ENCODE measurements around the gene SKIC3. TPM values are rescaled to one million over a fixed set of nuclear protein-coding genes. Genes with fewer than 3 reads are reported as not detected.
A peak's percentile ranks its signal among the peaks of the same experiment; 100 is the strongest.

Gene SKIC3
- total RNA-seq, 4 donors from 2014 or later: 59.6 to 110 (median 72.2) TPM

- no peaks in the 10 kb centered on the region for H3K4me1 ChIP-seq
- TF ChIP-seq EP300 (IDR thresholded peaks at IDR 0.05) (no peak), POLR2A (IDR thresholded peaks at IDR 0.05) (no peak), POLR2AphosphoS5 (IDR thresholded peaks at IDR 0.05) (no peak)
- TF ChIP-seq, protein P1, sequence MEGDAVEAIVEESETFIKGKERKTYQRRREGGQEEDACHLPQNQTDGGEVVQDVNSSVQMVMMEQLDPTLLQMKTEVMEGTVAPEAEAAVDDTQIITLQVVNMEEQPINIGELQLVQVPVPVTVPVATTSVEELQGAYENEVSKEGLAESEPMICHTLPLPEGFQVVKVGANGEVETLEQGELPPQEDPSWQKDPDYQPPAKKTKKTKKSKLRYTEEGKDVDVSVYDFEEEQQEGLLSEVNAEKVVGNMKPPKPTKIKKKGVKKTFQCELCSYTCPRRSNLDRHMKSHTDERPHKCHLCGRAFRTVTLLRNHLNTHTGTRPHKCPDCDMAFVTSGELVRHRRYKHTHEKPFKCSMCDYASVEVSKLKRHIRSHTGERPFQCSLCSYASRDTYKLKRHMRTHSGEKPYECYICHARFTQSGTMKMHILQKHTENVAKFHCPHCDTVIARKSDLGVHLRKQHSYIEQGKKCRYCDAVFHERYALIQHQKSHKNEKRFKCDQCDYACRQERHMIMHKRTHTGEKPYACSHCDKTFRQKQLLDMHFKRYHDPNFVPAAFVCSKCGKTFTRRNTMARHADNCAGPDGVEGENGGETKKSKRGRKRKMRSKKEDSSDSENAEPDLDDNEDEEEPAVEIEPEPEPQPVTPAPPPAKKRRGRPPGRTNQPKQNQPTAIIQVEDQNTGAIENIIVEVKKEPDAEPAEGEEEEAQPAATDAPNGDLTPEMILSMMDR (IDR thresholded peaks at IDR 0.05): no peak
- ATAC-seq: no peak
- H3K27ac ChIP-seq: no peak overlapping the region
- H3K27me3 ChIP-seq: no peaks in the 10 kb centered on the region
- H3K9me3 ChIP-seq: no peaks in the 10 kb centered on the region
- no peak overlapping the region for H3K4me3 ChIP-seq
- H3K36me3 ChIP-seq: peaks cover 0 to 29% of the 10 kb centered on the region in 2 donors
- WGBS, 2 donors (ENCODE audit: low coverage in 1 of 2): 72% methylated on average over 4 of the region's 4 CpGs
These were observed 9.7 kb upstream of the SKIC3 start for GRCh38 chr5:95564450-95564849.

GRCh38 chr5:95563367-95563766 is 8.6 kb upstream of the SKIC3 start:
- no peak for ATAC-seq
- TF ChIP-seq, protein P1 (IDR thresholded peaks at IDR 0.05): no peak
- TF ChIP-seq POLR2A (IDR thresholded peaks at IDR 0.05) (no peak), POLR2AphosphoS5 (IDR thresholded peaks at IDR 0.05) (no peak), EP300 (IDR thresholded peaks at IDR 0.05) (no peak)
- H3K4me1 ChIP-seq: no peaks in the 10 kb centered on the region
- no peak overlapping the region for H3K4me3 ChIP-seq
- H3K27me3 ChIP-seq: no peaks in the 10 kb centered on the region
- H3K36me3 ChIP-seq: peaks cover 0 to 18% of the 10 kb centered on the region in 2 donors
- 89% methylated on average over 5 of the region's 5 CpGs for WGBS, 2 donors (ENCODE audit: low coverage in 1 of 2)
- no peak overlapping the region for H3K27ac ChIP-seq
- H3K9me3 ChIP-seq: no peaks in the 10 kb centered on the region

- no peak for TF ChIP-seq EP300 (IDR thresholded peaks at IDR 0.05)
- no peak for TF ChIP-seq POLR2AphosphoS5 (IDR thresholded peaks at IDR 0.05)
- TF ChIP-seq, protein P1 (IDR thresholded peaks at IDR 0.05): no peak
- TF ChIP-seq POLR2A (IDR thresholded peaks at IDR 0.05): no peak
- Histone ChIP-seq H3K36me3 (peaks cover 0 to 7% of the 10 kb centered on the region in 2 donors), H3K27me3 (no peaks in the 10 kb centered on the region), H3K4me1 (no peaks in the 10 kb centered on the region), H3K27ac (no peak overlapping the region), H3K4me3 (no peak overlapping the region), H3K9me3 (no peaks in the 10 kb centered on the region)
- no peak for ATAC-seq
- WGBS, 2 donors (ENCODE audit: low coverage in 1 of 2): 91 to 100% methylated on average over 1 of the region's 1 CpG
These were observed 7.5 kb upstream of the SKIC3 start for GRCh38 chr5:95562282-95562681.

DNA sequence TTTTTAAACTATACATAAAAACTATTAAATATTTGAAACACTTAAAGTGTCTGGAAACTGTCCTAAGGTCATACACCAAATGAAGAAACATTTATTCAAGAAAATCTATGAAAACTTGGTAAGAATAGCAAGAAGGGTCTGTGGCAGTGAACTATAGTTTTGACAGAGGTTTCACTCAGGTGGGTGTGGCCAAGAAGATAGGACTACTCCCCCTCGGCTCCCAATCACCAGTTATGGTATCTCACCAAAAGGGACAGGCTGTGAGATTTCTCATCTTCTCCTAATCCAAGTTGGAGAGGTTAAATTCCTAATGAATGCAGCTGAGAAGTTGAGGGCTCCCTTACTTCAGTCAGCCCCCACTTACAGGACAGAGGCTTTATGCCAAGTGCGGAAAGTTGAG is 3.1 kb upstream of the SKIC3 start:
- TF ChIP-seq, protein P1 (IDR thresholded peaks at IDR 0.05): no peak
- TF ChIP-seq POLR2A (IDR thresholded peaks at IDR 0.05): no peak
- TF ChIP-seq POLR2AphosphoS5 (IDR thresholded peaks at IDR 0.05): no peak
- no peak for TF ChIP-seq EP300 (IDR thresholded peaks at IDR 0.05)
- H3K27ac ChIP-seq: no peak overlapping the region
- H3K27me3 ChIP-seq: no peaks in the 10 kb centered on the region
- no peaks in the 10 kb centered on the region for H3K9me3 ChIP-seq
- 71 to 93% methylated on average over 1 to 2 of the region's 2 CpGs for WGBS, 2 donors (ENCODE audit: low coverage in 1 of 2)
- no peak overlapping the region for H3K4me3 ChIP-seq
- H3K4me1 ChIP-seq: peaks cover 3 to 29% (median 10%) of the 10 kb centered on the region in 3 donors
- no peak for ATAC-seq
- peaks cover 0 to under 1% of the 10 kb centered on the region in 2 donors for H3K36me3 ChIP-seq

DNA sequence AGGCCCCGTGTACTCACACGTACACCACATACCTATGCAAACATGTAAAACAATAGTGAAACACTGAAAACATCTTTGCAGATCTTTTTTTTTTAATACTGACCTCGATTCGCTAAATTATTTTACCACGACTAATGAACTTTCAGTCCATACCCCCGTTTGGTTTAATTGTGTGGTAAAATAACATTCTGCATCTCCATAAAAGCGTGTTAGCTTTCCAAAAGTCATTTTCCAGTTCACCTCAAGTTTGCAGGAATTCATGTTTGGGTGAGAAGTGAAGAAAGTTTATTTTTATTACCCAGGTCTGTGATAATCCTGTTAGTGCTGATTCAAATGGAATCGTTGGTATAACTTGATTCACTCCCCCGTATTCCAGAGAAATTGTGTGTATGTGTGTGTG is 776 bp upstream of the SKIC3 start:
- H3K27ac ChIP-seq: peak overlapping the region; percentile 37 to 94 (median 92)
- TF ChIP-seq, protein P1 (IDR thresholded peaks at IDR 0.05): no peak
- no peak for TF ChIP-seq POLR2AphosphoS5 (IDR thresholded peaks at IDR 0.05)
- H3K4me1 ChIP-seq: peaks cover 3 to 30% (median 10%) of the 10 kb centered on the region in 3 donors
- 0% methylated on average over 9 of the region's 9 CpGs for WGBS, 2 donors (ENCODE audit: low coverage in 1 of 2)
- H3K9me3 ChIP-seq: no peaks in the 10 kb centered on the region
- H3K36me3 ChIP-seq: peaks cover 0 to 7% of the 10 kb centered on the region in 2 donors
- H3K4me3 ChIP-seq: peak overlapping the region; percentile 56 to 82
- no peaks in the 10 kb centered on the region for H3K27me3 ChIP-seq
- ATAC-seq: no peak

Measured in gastroesophageal sphincter (tissue), 4 donors.